ENCODE data around the gene CERCAM.
"Not testable (repeated sequence)": the region's sequence is repeated elsewhere in the genome, so short reads cannot be mapped to it uniquely, and the experiment has no call there.

The CERCAM gene

DNA sequence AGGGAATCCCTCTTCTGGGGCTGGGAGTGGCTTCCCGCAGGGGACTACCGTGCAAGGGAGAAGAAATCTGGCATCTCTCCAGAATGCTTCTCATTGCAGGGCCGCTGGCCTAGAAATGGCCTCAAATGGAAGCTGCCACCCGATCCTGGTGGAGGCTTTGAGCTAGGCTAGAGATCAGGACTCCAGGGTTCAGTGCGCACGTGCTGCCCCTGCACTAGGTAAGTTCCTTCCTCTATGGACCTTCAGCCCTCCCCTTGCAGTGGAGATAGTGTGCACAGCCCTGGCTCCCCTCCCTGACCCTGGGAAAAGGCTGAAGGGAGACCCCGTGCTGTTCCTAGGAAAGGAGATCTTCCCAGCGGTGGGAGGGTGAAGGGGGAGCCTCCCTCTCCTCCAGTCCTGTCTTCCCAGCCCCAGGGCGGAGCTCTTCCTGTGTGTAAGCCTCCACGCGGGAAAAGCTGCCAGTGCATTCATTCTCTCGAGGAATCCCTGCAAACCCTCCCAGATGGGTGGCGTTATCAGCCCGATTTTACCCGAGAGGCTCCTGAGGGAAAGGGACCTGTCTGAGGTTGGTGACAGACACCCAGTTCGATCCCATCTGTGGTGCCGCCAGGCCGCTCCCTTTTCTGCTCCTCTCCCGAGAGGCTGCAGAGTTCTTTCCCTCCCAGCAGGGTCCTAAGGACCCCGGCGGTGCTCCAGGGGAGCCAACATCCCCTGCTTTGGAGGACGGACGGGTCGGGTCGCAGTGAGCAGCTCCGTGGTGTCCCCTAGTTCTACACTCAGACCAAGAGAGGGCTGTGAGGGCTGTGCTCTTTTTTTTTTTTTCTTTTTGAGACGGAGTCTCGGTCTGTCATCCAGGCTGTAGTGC lies 1.4 kb upstream of the CERCAM start:
- DNase-seq (ENCODE audit: low spot score): no peak

DNA sequence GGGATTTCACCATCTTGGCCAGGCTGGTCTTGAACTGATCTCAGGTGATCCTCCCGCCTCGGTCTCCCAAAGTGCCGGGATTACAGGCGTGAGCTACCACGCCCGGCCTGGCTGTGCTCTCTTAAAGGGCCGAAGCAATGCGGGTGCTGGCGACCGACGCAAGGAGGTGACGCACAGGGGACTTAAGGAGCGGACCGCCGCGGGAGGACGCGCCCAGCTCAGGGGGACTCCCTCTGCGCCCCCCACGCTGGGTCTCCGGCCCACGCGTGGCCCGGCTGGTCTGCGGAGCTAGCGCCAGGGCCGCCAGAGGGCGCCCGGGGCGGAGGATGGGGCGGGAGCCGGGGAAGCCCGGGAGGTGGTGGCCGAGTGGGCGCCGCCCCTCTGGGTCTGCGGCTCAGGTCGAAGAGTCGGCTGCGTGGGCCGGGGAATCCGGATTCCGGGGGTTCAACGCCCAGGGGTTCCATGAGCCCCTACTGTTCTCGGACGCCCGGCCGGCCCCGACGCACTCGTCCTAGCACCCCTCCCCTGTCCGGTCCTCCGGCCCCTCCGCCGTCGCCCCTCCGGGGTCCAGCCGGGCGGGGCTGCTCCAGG lies 502 bp upstream of the CERCAM start:
- peak; percentile 86 for DNase-seq (ENCODE audit: low spot score)

DNA sequence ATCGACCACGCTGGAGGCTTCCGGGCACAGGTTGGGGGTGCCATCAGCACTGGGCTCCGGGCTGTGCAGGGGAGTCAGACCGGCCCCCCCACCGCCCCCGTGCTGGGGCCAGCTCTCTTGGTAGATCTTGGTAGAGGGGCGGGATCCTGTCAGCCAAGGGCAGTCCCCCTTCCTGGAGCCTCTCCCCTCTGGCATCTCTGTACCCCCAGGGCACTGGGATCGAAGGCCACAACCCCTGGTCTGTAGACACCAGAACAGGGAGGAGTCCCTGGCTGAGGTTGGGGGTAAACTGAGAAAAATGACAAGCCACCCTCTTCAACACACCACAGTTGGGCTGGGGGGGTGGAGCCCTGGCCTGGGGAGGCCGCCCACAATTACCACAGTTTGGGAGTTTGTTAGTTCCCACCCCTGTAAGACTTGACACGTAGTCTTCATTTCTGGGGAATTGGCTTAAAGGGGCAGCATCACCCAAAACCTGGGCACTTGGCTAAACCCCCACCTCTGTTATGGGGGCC lies 882 bp downstream of the CERCAM start:
- DNase-seq (ENCODE audit: low spot score): peak; percentile 75

DNA sequence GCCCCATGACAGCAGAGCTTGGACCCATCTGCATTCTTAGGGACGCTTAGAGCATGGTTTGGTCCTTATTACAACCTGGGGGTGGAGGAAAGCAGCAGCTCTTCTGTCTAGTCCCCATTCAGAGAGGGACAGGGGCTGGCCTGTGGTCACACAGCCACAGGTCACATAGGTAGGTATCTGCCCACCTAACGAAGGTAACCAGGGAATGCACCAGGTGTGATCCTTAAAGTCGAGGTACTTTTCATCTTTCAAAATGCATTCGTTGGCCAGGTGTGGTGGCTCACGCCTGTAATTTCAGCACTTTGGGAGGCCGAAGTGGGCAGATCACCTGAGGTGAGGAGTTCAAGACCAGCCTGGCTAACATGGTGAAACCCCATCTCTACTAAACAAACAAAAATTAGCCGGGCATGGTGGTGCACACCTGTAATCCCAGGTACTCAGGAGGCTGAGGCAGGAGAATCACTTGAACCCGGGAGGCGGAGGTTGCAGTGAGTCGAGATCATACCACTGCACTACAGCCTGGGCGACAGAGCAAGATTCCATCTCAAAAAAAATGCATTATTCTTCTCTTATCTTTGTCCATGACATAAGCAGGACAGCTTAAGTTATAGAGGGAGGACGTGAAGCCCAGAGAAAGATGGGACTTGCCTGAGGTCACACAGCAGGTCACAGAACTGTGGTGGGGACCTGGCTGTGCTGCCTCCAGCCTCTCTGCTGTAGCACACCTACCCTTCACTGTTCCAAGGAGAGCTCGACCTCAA lies 1.5 kb downstream of the CERCAM start:
- DNase-seq (ENCODE audit: low spot score): not testable (repeated sequence)

DNA sequence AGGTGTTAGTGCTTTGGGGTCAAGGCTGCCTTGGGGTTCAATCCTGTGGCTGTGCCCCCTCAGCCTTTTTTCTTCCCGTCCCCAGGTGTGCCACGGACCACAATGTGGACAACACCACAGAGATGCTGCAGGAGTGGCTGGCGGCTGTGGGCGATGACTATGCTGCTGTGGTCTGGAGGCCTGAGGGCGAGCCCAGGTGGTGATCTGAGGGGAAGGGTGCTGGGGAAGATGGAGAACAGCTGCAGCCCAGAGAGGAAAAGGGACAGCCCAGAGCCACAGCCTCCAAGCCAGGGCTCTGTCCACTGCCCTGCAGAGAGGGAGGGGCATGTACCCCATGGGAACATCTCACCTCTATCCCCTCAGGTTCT lies 2.1 kb downstream of the CERCAM start:
- DNase-seq (ENCODE audit: low spot score): no peak

DNA sequence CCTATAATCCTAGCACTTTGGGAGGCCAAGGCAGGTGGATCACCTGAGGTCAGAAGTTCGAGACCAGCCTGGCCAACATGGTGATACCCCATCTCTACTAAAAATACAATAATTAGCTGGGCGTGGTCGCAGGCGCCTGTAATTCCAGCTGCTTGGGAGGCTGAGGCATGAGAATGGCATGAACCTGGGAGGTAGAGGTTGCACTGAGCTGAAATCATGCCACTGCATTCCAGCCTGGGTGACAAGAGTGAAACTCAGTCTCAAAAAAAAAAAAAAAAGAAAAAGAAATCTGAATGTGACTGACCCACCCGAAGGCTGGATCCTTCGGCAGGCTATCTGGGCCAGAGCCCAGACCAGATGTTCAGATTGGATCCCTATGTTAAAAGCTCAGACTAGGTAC lies 2.7 kb downstream of the CERCAM start:
- not testable (repeated sequence) for DNase-seq (ENCODE audit: low spot score)

DNA sequence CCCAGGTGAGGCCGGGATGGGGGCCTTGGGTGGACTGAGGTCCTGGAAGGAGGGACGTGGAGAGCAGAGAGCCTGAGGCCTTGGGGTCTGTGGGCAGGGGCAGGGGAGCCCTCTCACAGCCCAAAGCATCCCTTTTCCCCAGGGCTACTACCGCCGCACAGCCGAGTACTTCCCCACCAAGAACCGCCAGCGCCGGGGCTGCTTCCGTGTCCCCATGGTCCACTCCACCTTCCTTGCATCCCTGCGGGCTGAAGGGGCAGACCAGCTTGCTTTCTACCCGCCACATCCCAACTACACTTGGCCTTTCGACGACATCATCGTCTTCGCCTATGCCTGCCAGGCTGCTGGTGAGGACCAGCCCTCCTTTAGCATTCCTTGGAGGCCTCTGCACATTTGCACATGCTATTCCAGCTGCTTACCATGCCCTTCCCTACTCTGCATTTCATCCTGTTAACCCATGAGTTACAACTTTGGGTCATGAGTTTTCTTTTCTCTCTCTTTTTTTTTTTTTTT lies 3.7 kb downstream of the CERCAM start:
- no peak for DNase-seq (ENCODE audit: low spot score)

DNA sequence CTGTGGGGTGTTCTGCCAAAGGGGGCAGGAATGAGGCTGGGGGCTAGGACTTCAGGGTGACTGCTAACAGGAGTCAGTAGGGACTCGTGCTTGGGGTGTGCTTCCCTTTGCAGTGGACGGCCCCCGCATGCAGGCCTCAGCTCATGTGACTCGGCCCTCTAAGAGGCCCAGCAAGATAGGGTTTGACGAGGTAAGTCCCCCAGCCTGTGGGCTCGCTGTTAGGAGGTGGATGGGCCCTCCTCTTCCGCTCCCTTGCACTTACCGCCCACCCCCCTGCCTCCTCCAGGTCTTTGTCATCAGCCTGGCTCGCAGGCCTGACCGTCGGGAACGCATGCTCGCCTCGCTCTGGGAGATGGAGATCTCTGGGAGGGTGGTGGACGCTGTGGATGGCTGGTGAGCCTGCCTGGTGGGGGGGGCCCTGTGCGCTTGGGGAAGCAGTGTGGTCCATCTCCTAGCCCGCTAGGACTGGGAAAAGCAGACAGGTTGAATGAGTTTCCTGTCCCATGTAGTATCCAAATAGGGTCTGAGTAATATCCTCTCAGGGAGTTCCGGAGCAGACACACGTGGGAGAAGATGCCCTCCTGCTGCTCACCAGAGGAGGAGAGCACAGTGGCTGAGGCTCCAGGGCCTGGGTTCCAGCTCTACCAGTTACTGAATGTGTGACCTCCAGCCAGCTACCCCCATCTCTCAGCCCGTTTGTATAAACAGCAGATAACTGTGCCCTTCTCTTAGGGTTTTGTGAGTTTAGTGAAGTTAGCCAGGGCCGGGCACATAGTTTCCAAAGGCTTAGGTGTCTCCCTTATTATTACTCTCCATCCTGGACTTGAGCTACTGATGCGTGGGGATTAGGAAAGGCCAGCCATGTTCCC lies 8.2 kb downstream of the CERCAM start:
- no peak for DNase-seq (ENCODE audit: low spot score)

DNA sequence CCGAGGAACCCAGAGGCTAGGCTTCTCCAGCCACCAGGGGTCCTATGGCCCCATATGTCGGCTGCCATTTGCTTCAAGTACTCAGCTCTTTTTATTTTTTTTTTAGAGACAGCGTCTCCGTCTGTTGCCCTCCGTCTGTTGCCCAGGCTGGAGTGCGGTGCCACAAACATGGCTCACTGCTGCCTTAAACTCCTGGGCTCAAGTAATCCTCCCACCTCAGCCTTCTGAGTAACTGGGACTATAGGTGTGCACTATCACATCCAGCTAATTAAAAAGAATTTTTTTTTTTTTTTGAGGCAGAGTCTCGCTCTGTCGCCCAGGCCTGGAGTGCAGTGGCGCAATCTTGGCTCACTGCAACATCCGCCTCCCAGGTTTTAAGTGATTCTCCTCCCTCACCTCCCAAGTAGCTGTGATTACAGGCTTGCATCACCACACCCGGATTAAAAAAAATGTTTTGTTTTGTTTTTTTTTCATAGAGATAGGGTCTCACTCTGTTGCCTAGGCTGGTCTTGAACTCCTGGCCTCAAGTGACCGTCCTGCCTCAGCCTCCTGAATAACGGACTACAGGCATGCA lies 8.9 kb downstream of the CERCAM start:
- DNase-seq (ENCODE audit: low spot score): no peak

DNA sequence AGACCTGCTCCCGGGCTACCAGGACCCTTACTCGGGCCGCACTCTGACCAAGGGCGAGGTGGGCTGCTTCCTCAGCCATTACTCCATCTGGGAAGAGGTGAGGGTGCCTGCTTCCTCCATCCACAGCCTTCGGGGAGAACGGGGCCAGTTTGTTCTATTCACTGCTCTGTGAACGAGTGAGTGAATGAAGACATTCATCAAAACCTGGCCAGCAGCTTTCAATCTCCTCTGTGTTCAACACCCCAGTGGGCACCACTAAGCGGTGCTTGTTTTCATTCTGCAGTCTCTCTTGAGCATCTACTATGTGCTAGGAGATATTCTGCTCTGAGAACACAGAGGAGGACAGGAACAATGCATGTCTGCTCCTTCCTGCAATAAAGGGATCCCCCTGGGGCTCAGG lies 10.6 kb downstream of the CERCAM start:
- no peak for DNase-seq (ENCODE audit: low spot score)

DNA sequence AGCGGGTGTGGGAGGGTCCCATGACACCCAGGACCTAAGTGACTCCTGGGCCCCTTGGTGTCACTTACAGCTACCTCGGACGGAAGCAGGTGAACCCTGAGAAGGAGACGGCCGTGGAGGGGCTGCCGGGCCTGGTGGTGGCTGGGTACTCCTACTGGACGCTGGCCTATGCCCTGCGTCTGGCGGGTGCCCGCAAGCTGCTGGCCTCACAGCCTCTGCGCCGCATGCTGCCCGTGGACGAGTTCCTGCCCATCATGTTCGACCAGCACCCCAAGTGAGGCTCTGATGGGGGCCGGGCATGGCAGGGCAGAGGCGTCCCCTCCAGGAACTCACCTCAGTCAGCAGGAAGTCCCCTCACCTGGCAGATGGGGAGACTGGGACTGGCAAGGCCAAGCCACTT lies 13.7 kb downstream of the CERCAM start:
- no peak for DNase-seq (ENCODE audit: low spot score)

DNA sequence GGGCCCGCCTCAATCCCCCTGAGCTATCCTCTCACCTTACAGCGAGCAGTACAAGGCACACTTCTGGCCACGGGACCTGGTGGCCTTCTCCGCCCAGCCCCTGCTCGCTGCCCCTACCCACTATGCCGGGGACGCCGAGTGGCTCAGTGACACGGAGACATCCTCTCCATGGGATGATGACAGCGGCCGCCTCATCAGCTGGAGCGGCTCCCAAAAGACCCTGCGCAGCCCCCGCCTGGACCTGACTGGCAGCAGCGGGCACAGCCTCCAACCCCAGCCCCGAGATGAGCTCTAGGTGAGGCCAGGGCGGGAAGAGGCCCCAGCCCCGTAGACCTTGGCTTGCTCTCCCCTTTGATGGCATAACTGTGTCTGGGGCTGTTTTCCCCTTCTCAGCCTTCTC lies 15.0 kb downstream of the CERCAM start:
- DNase-seq (ENCODE audit: low spot score): no peak

DNA sequence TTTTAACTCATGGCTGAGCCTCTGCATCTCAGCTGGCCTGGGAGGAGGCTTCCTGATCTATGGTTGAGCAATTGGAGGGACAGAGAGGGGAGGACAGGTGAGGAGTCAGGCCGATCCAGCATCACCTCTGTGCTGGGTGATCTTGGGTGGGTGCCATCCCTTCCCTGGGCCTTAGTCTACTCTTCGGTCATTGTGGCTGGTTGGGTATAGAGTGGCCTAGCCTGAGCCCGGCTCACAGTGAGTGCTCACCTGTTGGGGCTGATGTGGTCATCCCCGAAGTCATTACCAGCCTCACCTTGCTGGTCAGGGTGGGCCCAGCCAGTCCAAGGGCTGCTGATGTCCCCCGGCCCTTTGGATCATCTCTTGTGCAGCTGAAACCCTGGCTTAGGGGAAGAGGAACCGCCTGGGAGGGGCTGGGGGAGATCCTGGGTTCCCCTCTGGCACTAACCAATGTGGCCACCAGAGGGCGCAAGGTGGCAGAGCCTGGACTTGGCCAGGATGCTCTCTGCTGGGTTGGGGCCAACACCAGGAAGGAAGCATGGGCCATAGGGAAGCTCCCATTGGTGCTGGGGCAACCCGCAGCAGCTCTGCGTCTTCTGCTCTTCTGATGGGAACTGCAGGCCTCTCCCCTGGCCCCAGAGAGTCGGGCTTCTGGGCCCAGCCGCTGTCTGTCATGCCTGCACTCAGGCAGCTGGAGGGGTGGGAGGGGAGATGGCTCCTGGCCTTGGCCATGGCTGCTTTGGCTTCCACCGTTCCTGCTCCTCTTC lies 17.9 kb downstream of the CERCAM start:
- DNase-seq (ENCODE audit: low spot score): peak; percentile 82

DNA sequence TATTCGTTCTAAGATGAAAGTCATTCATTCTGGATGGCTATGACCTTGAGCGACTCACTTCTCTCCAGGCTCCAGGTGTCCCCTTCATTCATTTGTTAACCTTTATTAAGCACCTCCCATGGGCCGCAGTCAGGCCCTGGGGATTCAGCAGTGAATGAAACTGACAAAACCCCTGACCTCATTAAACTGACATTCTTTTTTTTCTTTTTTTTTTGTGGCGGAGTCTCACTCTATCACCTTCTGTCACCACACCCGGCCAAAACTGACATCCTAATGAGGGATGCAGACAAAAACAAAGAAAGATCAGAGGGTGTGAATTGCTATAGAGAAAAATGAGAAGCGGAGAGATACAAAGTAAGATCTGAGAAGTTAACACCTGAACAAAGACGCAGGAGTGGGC lies 18.6 kb downstream of the CERCAM start:
- DNase-seq (ENCODE audit: low spot score): no peak

DNA sequence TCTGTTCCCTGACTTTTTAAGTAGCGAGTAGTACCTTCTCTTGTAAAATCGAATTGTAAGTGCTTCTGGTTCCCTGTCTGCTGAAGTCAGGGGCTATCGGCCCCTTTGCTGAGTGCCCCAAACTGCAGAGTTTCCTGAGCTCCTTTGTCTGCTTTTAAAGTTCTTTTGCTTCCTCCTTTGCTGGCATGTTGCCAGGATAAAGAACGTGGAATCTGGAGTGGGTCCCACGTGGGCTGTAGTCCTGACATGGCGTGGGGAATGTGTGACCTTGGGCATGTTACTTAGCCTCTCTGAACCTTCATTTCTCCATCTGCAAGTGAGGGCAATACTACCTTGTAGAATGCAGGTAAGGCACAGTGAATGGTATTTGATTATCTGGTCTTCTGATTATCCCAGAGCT lies 21.5 kb downstream of the CERCAM start:
- DNase-seq (ENCODE audit: low spot score): no peak

DNA sequence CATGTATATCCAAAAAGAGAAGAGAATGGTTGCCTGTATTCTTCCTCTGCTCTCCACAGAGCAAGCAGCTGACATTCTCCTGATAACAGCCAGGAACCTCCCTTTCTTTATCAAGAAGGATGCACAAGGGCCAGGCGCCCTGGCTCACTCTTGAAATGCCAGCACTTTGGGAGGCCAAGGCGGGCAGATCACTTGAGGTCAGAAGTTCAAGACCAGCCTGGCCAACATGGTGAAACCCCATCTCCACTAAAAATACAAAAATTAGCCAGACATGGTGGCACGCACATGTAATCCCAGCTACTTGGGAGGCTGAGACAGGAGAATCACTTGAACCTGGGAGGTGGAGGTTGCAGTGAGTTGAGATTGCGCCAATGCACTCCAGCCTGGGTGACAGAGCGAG lies 25.8 kb downstream of the CERCAM start:
- not testable (repeated sequence) for DNase-seq (ENCODE audit: low spot score)

DNA sequence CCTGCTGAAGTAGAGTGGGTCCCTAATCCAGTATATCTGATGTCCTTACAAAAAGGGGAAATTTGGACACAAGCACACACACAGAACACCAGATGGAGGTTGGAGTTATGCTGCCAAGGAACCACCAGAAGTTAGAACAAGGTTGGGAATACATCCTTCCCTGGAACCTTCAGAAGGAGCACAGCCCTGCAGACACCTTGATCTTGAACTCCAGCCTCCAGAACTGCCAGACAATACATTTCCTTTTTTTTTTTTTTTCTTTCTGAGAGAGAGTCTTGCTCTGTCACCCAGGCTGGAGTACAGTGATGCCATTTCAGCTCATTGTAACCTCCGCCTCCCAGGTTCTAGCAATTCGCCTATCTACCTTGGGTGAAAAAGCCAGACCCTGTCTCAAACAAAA lies 28.1 kb downstream of the CERCAM start:
- DNase-seq (ENCODE audit: low spot score): no peak

DNA sequence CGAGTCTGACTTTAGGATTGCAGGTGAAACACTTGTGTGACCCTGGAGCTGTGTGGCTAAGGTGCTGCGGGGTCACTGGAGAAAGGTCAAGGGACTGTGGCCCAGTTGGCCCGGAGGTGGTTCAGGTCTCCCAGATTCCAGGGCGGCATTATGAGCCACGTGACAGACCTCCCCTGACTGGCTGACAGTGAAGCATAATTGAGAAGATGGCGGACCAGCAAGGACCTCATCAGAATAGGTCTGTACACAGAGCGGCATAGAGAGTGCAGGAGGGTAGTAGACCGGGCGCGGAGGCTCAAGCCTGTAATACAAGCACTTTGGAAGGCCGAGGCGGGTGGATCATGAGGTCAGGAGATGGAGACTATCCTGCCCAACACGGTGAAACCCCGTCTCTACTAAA lies 34.3 kb downstream of the CERCAM start:
- DNase-seq (ENCODE audit: low spot score): no peak

DNA sequence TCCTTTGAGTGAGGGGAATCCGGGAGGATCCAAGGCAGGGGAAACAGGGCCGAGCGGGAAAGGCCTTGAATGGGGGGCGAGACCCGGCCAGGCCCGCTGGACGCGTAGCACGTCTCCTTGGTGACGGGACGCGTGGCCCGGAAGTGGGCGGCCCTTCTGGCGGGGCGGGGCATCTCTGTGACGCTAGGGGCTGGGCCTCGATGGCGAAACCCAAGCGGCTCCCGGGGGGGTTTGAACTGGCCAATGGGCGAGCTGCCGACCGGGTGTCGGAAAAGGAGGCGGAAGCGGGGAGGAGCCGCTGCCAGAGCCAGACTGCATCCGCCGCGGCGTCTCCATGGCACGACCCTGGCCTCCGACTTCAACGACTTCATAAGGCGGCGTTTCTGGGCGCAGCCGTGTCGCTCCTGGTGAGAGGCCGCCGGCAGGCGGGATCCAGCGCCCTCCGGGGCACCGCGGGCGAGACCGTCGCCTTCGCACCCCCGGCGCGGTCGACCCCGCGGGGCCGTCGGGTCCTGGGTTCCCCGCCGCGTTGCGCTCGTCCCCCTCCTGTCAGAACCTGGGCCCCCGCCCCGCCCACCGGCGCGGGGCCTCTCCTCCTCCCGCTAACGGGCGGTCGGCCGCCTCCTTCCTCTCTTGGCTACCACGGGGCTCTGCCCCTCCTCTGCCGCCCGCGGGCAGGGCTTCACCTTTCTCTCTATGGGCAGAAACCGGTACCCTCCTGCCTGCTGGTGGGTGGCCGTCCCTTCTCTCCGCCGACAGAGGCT lies 35.4 kb downstream of the CERCAM start, which contains the start of gene ODF2:
Gene ODF2 (plus strand): TSS at position 158 of the 764 bp plus-strand sequence. CDS start 86 bp downstream, at position 244.
- DNase-seq (ENCODE audit: low spot score): peak; percentile 99

Measured in AG08395 (cell line).